Upper lobe of left lung (tissue), 4 donors: ENCODE results near the gene CDC73.

Experiments used
- CTCF ChIP-seq, 6 experiments: fragments of 450-650 bp in 4 of 6; fragments of 200-600 bp in 2 of 6; sonication (generic) in 2 of 6; IDR thresholded peaks; one replicate each; pipeline ENCODE4 v1.5.1; 2016 to 2019; ENCODE audit warnings: antibody characterized with exemption in 6 of 6
- POLR2AphosphoS5 ChIP-seq, 2 donors: sonication (generic); formaldehyde crosslinking; IDR thresholded peaks; one replicate each; pipeline ENCODE4 v1.5.1; 2017; ENCODE audit warnings: antibody characterized with exemption in 2 of 2

GRCh38 chr1:193181985-193182384 is 60.2 kb downstream of the CDC73 start:
- no peak for TF ChIP-seq CTCF (IDR thresholded peaks at IDR 0.05)
- no peak for TF ChIP-seq POLR2AphosphoS5 (IDR thresholded peaks at IDR 0.05)
